ENCODE results near the gene PAPOLA.
A peak's percentile ranks its signal among the peaks of the same experiment; 100 is the strongest.

Gene PAPOLA

GRCh38 chr14:96592591-96593386 is 90.6 kb downstream of the PAPOLA start:
- H3K4me3 ChIP-seq (replicated peaks; ENCODE audit: low read depth, low read length) = peak overlapping the region; percentile 31
- no peak for TF ChIP-seq CTCF (IDR thresholded peaks at IDR 0.05; ENCODE audit: low read depth, low read length, missing control alignments)
- DNase-seq (ENCODE audit: extremely low read depth, low read depth) = no peak

GRCh38 chr14:96594961-96595360 is 92.8 kb downstream of the PAPOLA start:
- no peak for TF ChIP-seq CTCF (IDR thresholded peaks at IDR 0.05; ENCODE audit: low read depth, low read length, missing control alignments)
- no peak for DNase-seq (ENCODE audit: extremely low read depth, low read depth)
- no peak overlapping the region for H3K4me3 ChIP-seq (replicated peaks; ENCODE audit: low read depth, low read length)

GRCh38 chr14:96597680-96598079 is 95.5 kb downstream of the PAPOLA start:
- DNase-seq (ENCODE audit: extremely low read depth, low read depth) = no peak
- H3K4me3 ChIP-seq (replicated peaks; ENCODE audit: low read depth, low read length) = no peak overlapping the region
- TF ChIP-seq CTCF (IDR thresholded peaks at IDR 0.05; ENCODE audit: low read depth, low read length, missing control alignments) = no peak

GRCh38 chr14:96598332-96598928 is 96.2 kb downstream of the PAPOLA start:
- no peak overlapping the region for H3K4me3 ChIP-seq (replicated peaks; ENCODE audit: low read depth, low read length)
- no peak for TF ChIP-seq CTCF (IDR thresholded peaks at IDR 0.05; ENCODE audit: low read depth, low read length, missing control alignments)
- no peak for DNase-seq (ENCODE audit: extremely low read depth, low read depth)

GRCh38 chr14:96599076-96599475 is 96.9 kb downstream of the PAPOLA start:
- no peak for DNase-seq (ENCODE audit: extremely low read depth, low read depth)
- H3K4me3 ChIP-seq (replicated peaks; ENCODE audit: low read depth, low read length) = no peak overlapping the region
- TF ChIP-seq CTCF (IDR thresholded peaks at IDR 0.05; ENCODE audit: low read depth, low read length, missing control alignments) = no peak

- no peak overlapping the region for H3K4me3 ChIP-seq (replicated peaks; ENCODE audit: low read depth, low read length)
- DNase-seq (ENCODE audit: extremely low read depth, low read depth) = no peak
- no peak for TF ChIP-seq CTCF (IDR thresholded peaks at IDR 0.05; ENCODE audit: low read depth, low read length, missing control alignments)
These were observed 100.0 kb downstream of the PAPOLA start for GRCh38 chr14:96602186-96602585.
